ENCODE results near the gene OBP2A.

DNA sequence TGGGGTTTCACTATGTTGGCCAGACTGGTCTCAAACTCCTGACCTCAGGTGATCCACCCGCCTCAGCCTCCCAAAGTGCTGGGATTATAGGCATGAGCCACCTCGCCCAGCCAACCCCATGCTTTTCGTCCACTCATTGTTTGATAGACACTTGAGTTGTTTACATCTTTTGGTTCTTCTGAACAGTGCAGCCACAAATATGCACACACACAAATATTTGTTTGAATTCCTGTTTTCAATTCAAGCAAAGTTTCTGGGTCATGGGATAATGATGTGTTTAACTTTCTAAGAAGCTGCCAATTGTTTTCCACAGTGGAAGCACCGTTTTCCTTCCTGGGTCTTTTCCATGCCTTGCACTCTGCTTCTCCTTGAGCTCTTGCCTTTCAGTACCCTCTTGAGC lies 8.8 kb downstream of the OBP2A start:
- TF ChIP-seq, protein P1, sequence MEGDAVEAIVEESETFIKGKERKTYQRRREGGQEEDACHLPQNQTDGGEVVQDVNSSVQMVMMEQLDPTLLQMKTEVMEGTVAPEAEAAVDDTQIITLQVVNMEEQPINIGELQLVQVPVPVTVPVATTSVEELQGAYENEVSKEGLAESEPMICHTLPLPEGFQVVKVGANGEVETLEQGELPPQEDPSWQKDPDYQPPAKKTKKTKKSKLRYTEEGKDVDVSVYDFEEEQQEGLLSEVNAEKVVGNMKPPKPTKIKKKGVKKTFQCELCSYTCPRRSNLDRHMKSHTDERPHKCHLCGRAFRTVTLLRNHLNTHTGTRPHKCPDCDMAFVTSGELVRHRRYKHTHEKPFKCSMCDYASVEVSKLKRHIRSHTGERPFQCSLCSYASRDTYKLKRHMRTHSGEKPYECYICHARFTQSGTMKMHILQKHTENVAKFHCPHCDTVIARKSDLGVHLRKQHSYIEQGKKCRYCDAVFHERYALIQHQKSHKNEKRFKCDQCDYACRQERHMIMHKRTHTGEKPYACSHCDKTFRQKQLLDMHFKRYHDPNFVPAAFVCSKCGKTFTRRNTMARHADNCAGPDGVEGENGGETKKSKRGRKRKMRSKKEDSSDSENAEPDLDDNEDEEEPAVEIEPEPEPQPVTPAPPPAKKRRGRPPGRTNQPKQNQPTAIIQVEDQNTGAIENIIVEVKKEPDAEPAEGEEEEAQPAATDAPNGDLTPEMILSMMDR (IDR thresholded peaks at IDR 0.05), result no peak
- TF ChIP-seq POLR2A (IDR thresholded peaks at IDR 0.05), result no peak

All from transverse colon (tissue), 3 donors.